Erythroblast (primary cell): ENCODE data around the gene PLXND1.
"Not testable (repeated sequence)": the region's sequence is repeated elsewhere in the genome, so short reads cannot be mapped to it uniquely, and the experiment has no call there.

ENCODE experiments used
- DNase-seq, 2 experiments: peaks; one replicate each; lab custom pipeline; 2025; lab: John Stamatoyannopoulos, UW
- GATA1 ChIP-seq: IDR thresholded peaks from 2 replicates; pipeline ENCODE4 v1.6.1; 2011; ENCODE audit warnings: low read depth, mild to moderate bottlenecking, control low read depth, low read length, moderate library complexity
- POLR2A ChIP-seq: IDR thresholded peaks from 2 replicates; pipeline ENCODE4 v1.6.1; 2011; ENCODE audit warnings: mild to moderate bottlenecking, low read length

PLXND1 gene

DNA sequence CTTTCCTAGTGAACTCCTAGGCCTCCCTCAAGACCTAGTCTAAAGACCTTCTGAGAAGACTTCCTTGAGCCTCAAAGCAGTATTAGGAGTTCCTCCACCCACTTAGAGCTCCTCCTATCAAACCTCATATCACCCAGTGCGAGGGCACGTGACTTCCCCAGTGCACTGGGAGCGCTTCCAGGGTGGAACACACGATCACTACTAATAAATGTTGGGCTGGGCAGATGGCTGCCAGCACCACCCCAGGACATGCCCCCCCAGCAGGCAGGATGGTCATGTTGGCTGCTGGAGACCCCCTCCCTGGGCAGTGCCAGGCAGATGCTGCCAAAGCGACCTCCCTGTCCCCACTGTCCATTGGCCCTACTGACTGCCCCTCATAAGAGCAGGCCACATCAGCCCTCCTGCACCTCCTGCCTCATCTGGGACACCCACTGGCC, 8.5 kb upstream of the PLXND1 start:
- peak; percentile 80 to 83 for DNase-seq
- TF ChIP-seq POLR2A = peak; percentile 80
- TF ChIP-seq GATA1 = no peak

DNA sequence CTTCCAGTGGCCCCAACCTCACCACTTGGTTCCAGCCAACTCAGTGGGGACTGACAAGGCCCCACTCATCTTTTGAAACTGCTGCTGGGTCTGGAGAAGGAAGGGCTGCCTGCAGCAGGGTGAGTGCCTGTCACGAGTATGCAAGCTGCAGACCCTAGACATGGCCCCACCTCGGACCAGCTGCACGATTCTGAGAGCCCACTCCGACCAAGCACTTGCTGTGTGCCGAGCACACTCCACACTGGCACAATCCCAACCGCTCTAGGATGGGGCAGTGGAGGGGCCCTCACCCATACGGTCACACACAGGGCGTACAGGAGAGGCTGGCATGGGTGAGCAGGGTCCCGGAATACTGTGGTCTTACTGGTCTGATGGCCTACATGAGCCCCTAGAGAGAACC, 8.0 kb upstream of the PLXND1 start:
- TF ChIP-seq GATA1 = no peak
- TF ChIP-seq POLR2A = no peak
- no peak for DNase-seq

DNA sequence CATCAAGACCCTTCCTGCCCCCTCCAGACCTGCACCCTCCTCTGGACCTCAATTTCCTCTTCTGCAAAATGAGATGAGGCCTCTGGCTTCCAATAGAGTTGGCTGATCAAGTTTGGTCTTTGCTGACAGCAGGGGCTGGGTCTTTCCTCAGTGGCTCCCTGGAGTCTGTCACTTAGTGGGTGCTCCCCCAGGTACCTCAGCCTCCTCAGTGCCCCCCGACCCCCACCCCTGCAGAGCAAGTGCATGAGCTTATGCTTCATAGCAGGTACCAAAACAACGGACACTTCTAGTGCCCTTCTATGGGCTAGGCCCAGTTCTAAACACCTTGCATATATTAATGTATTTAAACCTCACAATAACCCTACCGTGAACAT, 6.9 kb upstream of the PLXND1 start:
- no peak for DNase-seq

DNA sequence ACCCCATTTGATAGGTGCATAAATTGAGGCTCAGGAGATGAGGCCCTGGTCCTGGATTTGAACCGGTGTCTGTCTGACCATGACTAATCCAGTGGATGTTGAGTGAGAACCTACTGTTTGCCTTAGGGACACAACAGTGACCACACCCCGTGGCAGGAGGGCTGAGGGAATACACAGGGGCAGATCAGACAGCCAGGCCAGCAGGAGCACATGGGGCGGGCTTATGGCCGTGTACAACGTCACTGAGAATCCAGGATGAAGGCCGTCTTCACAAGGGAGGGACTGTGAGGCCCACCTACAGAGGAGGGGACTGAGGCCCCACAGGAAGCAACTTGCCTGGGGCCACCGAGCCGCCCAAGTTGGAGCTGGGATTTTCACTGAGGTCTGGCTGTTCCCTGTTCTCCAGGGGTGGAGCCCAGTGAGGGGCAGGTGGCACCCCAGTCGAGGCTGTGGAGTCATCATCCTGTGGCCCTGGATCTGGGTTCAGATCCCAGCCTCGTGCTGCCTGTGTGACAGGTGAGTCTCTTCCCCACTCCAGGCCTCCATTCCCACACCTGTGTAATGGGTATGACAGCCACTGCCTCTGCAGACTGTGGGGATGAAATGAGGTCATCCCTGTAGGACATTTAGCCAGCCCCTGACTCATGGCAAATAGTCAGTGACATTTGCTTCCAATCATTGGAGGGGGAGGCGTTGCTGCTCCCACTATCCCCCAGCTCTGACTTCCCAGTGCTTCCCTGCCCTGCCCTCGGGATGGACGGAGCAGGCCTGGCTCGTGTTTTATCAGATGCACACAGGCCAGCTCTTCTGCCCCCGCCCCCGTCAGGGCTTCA, 6.3 kb upstream of the PLXND1 start:
- DNase-seq = peak; percentile 26 to 28
- no peak for TF ChIP-seq POLR2A
- TF ChIP-seq GATA1 = no peak

More for the DNA sequence above, 6.9 kb upstream of the PLXND1 start:
- TF ChIP-seq POLR2A = no peak
- no peak for TF ChIP-seq GATA1

DNA sequence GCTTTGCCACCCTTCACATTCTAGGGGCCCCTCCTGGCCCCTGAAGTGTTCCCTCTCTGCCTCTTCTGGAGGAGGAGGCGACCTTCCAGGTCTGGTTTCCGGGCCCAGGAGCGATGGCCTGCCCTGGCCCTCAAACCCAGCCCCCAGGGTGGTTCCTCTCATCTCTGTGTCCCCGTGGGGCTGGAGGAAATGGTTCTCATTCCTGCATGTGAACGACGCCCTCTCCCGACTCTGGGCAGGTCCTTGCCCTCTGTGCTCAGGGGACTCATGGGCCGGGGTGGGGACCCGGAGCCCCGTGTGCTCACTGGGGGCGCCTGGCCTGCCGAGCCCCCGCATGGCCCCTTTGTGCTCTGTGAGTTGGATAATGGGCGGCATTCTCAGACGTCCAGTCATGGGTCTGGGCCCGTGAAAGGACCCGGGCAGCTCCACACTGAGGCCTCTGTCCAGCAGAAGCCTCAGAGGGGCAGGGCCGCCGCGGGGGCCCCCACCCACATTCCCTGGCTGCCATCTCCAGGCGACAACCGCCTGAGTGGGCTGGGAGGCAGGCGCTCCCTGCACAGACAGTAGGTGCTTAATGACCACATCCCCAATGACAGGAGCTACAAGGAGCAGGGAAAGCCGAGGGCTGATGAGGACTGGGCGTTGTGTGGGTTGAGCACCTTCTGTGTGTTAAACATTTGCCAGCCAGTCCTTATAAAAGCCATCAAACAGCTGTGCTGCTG, 5.5 kb upstream of the PLXND1 start:
- TF ChIP-seq GATA1 (no peak), POLR2A (no peak)
- no peak for DNase-seq

DNA sequence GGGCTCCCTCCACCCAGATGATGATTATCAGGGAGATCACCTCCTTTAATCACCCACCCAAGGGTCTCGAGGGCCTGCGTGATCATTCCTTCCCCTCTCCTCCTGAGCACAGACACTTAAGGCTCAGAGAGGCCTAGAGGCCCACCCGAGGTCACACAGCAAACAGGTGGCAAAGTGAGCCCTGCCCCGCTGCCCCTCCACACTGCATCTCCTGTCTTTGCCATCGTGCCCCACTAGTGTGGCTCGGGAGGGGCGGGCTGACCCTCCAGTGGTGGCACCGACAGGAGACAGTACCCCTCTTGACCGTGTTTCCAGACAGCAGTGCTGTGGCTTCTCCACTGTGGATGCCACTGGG, 4.9 kb upstream of the PLXND1 start:
- DNase-seq = no peak
- TF ChIP-seq POLR2A (no peak), GATA1 (no peak)

DNA sequence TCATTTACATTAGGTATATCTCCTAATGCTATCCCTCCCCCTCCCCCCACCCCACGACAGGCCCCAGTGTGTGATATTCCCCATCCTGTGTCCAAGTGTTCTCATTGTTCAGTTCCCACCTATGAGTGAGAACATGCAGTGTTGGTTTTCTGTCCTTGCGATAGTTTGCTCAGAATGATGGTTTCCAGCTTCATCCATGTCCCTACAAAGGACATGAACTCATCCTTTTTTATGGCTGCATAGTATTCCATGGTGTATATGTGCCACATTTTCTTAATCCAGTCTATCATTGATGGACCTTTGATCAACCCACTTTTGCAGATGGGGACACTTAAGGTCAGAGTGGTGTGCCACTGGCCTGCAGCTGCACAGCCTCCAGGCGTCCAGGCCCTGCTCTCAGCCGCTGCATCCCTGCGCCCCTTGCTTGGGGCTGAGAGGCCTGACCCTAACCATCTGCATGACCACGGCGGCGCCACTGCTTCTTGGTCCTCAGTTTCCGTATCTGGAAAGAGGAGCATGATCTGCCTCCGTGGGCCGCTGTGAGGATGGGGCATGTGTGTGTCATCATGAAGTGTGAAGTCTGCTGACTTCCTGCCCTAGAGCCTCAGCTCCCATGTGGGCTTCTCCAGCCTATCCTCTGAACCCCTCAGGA, 4.4 kb upstream of the PLXND1 start:
- DNase-seq = not testable (repeated sequence)

DNA sequence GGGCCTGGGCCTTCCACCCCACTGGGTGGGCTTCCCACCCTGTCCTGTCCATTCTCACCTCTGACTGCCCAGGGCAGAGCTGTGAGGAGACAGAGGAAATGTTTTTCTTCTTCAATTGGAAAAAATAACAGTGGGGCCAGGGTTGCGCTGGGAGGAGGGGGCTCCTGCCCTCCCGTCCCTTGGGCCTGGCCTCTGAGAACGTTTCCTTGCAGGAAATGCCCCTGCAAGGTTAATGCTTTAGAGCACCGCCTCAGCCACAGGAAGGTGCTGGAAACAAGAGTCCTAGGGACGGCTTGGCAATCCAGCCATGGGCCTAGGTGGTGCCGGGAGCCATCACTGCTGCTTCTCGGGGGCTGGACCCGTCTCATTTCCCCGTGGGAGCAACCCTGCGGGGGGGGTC, 3.8 kb upstream of the PLXND1 start:
- DNase-seq = no peak
- TF ChIP-seq GATA1 (no peak), POLR2A (no peak)

DNA sequence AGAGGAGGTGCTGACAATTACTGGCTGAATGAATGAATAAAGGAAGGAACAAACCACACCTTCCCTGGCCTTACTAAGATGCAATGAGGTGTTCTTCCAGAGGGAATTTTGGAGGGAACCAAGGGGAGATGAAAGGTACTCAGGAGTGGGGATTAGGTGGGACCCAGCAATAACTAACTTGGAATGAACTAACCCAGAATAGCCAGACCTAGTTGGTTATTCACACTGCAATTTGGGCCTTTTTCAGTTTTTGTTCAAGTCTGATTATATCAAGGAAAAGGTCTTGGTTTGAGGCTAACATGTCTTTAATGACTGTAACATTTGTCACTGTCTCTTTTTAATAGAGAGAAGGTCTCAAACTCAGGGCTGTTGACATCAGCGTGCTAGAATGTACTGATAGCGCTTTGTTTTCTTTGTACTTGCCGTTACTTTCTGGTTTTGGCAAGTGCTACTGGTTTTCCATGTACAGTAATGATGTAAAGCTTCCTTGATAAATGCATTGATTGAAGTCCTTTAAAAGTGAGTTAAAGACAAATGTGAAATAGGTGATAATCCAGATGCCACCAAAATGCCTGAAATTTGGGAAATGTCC, 3.2 kb upstream of the PLXND1 start:
- TF ChIP-seq POLR2A (no peak), GATA1 (no peak)
- peak in 1 of 2 experiments; percentile 13 for DNase-seq

DNA sequence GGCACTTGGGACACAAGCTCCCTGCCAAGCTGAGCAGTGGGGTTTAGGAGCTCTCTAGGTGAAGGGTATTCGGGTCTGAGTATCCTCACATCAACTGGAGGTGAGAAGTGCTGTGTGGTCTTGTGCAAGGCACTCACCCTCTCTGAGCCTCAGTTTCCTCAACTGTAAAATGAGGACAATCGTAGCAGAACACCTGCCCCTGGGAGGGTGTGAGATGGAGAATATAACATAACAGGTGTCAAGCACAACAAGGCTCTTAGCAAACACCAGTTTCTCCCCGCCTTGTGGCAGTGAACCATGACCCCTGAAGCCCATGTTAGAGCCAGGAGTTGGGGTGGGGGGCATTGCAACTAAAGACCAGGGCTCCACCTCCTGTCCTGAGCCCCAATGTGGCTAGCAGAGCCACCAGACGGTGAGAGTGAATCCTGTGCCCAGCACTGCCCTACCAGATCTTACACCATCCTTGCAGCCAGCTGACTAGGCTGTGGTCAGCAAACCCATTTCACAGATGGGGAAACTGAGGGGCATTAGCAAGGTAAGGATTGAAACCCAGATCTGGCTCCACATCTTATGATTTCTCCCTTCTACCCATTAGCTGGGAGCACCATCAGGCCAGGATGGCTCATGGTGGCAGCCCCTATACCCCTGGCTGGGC, 2.6 kb upstream of the PLXND1 start:
- no peak for DNase-seq
- no peak for TF ChIP-seq GATA1
- no peak for TF ChIP-seq POLR2A

DNA sequence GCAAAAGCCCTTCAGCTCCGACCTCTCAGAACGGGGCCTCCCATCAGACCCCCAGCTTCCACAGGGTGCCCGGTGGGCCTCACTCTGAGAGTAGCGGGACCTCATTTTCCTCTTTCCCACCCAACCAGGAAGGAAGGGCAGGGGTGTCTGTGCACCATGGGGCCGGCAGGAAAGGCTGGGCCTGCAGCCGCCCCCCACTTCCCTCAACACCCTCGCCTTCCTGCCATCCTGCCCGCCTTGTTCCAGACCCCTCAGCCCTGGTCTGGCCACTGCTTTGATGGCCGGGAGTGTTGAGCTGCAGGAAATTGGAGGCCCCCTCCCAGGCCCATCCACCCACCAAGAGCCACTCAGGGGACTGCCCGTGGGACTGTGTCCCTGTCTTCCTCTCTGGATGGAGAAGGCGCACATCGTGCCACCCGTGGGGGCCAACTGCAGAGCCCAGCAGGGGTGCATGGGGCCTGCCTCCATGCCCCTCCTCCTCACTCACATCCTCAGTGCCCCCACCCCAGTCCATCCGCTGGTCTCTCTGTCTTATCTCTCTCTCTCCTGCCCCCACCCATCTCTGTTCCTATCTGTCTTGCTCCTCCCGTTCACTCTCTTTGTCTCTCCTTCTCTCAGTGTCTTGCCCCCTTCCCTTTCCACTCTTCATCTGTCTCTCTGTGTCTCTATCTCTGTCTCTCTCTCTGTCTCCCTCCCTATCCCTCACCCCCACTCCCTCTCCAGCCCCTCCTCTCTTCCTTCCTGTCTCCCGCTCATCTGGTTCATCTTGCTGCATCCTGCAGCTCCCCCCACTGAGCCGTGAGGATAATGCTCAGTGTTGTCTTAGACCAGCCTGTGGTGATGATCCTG, 1.8 kb upstream of the PLXND1 start:
- no peak for TF ChIP-seq GATA1
- TF ChIP-seq POLR2A = no peak
- peak; percentile 46 to 65 for DNase-seq

DNA sequence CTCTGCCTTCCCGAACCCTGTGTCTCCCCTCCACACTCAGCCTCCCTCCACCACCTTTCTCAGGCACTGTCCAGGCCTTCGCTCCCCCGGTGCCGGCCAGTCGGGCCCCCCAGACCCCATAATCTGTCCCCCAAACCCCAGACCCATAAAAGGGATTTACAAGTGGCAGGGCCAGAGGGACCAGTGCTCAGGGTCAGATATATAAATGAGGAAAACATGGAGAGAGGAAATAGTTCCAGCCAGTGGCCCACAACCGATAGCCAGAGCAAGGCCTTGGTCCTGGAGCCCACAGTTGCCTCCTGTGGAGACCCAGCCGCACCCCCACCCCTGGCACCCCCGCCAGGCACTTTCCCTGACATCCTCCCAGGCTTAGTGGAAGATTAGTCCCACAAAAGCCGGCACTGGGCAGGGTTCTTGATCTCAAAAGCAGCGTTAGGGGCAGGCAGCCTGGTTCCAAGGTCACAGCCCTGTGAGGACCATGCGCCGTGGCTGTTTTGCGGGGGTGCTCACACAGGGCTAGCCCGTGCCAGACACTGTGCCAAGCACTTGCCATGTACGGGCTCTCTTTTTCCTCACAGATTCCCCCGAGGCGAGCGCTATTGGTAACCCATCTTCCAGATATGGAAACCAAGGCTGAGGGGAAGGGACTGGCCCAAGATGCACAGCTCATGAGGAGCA, 1.1 kb upstream of the PLXND1 start:
- TF ChIP-seq POLR2A = no peak
- no peak for TF ChIP-seq GATA1
- peak in 1 of 2 experiments; percentile 30 for DNase-seq
